GM08714 (cell line): ENCODE measurements around the gene PRRX1.
A peak's percentile ranks its signal among the peaks of the same experiment; 100 is the strongest.

Experiments
- H3K4me3 ChIP-seq: fragments of 200-500 bp; sonication (Bioruptor generic); 2 replicates; pipeline ENCODE4 v1.5.1; 2014; ENCODE audit warnings: mild to moderate bottlenecking, low read length, inconsistent platforms
- ZNF274 ChIP-seq: IDR thresholded peaks from 2 replicates; pipeline ENCODE4 v1.6.1; 2012; ENCODE audit warnings: mild to moderate bottlenecking, low read depth, low read length

PRRX1 gene

DNA sequence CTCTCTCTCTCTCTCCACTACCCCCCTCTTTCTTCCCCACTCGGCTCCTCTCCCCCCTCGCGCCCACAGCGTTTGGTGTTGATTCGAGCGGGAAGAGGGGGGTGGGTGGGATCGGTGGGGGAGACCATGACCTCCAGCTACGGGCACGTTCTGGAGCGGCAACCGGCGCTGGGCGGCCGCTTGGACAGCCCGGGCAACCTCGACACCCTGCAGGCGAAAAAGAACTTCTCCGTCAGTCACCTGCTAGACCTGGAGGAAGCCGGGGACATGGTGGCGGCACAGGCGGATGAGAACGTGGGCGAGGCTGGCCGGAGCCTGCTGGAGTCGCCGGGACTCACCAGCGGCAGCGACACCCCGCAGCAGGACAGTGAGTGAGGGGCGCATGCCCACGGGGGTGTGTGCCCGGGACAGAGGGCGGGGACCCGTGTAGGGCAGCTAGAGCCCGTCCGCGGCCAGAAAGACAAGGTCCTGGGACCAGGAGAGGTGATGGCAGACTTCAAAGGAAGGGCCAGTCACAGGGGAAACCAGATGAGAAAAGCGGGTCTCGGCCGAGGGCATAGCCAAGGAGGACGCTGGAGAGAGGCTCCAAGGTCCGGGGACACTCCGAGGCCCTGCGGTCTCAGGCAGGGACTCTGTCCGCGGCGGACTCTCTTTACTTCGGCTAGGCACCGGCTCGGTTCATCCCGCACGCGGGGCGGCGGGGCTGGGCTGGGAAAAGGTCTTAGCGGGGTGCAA lies at the start of gene PRRX1:
PRRX1 (plus strand) TSS at position 39 of the 735 bp plus-strand sequence; CDS start at position 127, 88 bp downstream.
- H3K4me3 ChIP-seq: peak within 1 kb of the TSS; percentile 57

GRCh38 chr1:170617591-170618330 lies 46.2 kb upstream of the PRRX1 start:
- no peak overlapping the region for H3K4me3 ChIP-seq
- TF ChIP-seq ZNF274: no peak

More for the DNA sequence above, at the start of gene PRRX1:
- no peak for TF ChIP-seq ZNF274

DNA sequence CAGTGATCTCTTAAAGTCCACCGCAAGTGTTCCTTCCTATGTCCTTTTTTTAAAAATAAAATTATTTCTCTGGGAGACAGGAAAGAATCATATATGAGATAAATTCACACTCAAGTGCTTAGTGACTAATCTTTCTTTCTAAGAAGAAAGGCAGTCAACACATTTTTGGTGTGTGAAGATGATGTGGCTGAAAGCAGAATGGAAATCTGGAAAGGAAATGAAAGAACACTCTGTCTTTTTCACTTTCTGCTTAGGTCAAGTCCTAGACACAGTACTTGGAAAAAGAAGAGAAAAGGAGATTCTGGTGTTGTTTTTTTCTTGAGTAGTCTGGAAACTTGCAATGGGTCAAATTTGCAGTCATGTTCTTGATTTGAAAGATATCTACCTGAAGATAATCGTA lies 45.5 kb upstream of the PRRX1 start:
- TF ChIP-seq ZNF274: no peak
- H3K4me3 ChIP-seq: no peak overlapping the region

DNA sequence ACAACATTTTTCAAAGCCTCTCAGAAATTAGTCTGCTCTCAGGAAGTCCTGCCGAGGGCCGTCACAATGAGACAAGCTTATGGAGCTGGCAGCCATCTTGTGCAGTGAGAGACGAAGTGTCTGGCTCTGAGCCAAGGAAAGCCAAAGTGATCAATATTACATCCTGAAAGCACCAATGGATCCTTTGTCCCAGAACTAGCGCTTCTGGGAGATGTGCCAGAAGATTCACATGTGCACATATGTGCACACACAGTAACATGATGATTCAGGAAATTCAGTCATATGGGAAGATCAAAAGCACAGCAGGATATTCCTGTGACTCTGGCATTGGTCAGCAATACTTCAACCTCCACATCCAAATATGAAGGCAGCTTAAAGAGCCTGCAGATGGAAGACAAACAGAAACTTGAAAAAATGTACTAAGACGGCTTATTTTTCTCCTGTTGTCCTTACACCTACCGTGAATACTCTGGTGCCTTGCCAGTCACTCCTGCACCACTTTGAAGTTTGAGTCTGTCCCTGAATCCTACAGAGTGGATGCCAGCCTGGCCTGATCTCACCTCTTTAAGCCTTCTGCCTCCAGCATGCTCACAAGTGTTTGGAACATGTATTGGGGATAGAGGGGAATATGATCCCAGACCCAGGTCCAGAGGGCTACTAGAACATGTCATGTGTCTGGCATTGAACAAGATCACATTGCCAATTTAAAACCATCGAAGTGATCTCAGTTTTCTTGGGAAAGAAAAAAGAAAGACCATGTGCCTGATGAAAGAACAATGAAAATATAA lies 44.5 kb upstream of the PRRX1 start:
- H3K4me3 ChIP-seq: no peak overlapping the region
- no peak for TF ChIP-seq ZNF274

DNA sequence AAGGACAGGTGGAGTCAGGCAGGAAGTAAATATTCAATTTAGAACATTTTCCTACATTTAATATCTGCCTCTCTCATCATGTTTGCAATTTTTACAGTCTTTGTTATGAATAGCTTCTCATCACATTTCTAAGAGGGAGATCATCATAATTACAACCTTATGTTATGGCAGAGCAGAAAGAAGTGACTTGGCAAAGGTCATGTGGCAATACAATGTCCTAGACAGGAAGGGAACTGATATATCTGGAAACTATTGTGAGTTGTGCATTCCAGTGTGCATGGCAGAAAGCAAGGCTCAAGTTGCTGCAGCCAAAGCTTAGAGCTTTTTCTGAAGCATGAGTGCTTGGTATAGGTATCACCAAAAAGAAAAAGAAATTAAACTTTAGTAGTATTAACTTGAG lies 43.8 kb upstream of the PRRX1 start:
- TF ChIP-seq ZNF274: no peak
- H3K4me3 ChIP-seq: no peak overlapping the region

- no peak overlapping the region for H3K4me3 ChIP-seq
Observed at GRCh38 chr1:170623171-170623570, 40.8 kb upstream of the PRRX1 start.

GRCh38 chr1:170624146-170624545 lies 39.8 kb upstream of the PRRX1 start:
- no peak overlapping the region for H3K4me3 ChIP-seq

More at GRCh38 chr1:170623171-170623570, 40.8 kb upstream of the PRRX1 start:
- no peak for TF ChIP-seq ZNF274

DNA sequence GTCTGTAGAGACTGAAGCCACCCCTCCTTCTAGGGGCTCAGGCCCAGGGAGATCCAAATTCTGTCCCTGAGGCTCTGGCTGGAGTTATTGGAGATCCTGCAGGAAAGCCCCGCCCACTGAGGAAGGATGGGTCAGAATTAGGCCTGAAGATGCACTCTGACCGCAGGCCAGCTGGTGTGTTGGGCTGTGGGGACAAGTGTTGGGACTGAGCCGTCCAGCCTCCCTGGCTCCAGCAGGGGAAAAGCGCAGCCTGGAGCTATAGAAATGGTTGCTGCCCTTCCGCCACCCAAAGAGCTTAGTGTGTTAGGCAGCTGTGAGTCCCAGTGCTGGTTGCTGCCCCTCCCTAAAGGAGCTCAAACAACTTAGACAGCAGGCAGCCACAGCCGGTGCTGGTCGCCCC lies 33.0 kb upstream of the PRRX1 start:
- TF ChIP-seq ZNF274: no peak

More at GRCh38 chr1:170624146-170624545, 39.8 kb upstream of the PRRX1 start:
- no peak for TF ChIP-seq ZNF274

DNA sequence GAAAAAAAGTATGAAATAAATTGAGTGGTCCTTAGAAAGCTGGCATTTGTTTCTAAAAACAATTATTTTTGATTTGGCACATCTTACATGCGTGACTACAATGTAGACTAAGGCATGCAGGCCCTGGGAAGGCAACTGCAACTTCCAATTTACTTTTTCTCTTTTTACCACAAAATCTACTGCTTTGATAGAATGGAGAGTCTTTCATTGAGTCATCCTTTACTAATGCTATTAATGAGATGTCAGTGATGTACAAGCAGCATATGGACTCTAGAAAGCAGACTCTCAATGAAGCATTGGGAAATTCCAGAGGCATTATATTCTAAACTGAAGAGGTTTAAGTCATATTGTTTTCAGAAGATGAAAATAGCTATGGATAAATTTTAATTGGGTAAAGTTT lies 29.6 kb upstream of the PRRX1 start:
- no peak overlapping the region for H3K4me3 ChIP-seq
- no peak for TF ChIP-seq ZNF274

More for the DNA sequence above, 33.0 kb upstream of the PRRX1 start:
- no peak overlapping the region for H3K4me3 ChIP-seq

GRCh38 chr1:170634824-170635410 lies 29.0 kb upstream of the PRRX1 start:
- H3K4me3 ChIP-seq: no peak overlapping the region
- no peak for TF ChIP-seq ZNF274

DNA sequence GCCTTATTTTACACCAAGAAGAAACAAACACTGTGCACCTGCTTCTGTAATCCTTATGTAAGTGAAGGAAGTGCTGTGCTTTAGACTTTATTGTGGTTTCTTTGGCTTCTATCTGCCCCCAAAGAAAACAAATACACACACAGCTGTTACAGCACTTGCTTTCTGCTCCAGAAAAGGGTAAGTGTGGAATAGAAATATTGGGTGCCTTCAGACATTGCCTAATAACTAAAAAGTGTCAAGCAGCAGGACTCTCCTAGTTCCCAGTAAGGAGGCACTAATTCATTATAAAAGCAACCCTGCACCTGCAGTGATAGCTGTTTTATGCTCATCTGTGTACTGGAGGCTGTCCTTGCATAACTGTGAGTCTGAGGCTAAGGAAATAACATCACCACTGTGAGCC lies 23.4 kb upstream of the PRRX1 start:
- TF ChIP-seq ZNF274: no peak
- H3K4me3 ChIP-seq: no peak overlapping the region

DNA sequence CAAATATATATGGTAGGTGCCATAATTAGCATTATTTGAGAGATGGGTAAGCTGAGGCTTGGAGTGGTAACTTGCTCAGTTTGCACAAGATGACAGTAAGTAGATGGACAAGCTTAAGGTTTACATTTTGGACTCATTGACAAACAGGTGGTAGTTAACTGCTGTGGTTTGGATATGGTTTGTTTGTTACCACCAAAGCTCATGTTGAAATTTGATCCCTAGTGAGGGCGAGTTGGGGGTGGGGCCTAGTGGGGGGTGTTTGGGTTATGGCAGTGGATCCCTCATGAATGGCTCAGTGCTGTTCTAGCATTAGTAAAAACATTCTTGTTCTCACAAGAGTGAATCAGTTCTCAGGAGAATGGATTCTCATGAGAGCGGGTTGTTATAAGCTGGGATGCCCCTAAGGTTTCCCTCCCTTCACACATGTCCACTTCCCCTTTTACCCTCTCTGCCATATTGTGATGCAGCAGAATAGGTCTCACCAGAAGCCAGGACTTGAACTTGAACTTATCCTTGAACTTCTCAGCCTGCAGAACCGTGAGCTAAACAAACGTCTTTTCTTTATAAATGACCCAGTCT lies 6.6 kb upstream of the PRRX1 start:
- no peak overlapping the region for H3K4me3 ChIP-seq
- TF ChIP-seq ZNF274: no peak

DNA sequence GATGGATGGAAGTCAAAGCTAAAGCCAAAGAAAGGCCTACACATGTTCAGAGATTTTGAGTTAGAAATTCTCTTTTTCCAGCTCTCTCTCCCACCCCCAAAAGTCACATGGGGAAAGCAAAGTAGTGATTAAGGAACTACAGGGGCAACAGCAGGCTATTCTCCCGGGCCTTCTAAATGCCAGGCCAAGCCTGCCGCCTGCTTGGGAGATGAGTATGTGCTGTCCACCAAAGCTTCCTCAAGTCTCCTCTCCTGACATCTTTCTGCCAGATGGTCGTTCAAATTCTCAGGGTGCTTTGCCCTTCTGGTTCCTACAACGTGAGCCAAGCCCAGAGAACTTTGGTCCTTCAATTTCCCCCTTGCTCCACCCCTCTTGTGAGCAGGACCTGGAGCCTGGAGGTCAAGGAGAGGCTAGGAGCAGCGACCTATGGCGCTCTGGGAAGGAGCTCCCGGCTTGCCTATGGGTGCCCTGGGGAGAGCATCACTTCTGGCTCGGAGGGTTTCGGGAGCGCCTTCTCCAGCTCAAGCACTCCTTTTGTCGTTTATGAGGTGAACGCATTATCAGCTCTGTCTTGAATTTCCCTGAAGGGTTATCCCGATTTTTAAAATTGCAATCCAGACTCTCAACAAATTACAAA lies 4.4 kb upstream of the PRRX1 start:
- no peak overlapping the region for H3K4me3 ChIP-seq
- no peak for TF ChIP-seq ZNF274
